ENCODE data around the gene HEPACAM.
A peak's percentile ranks its signal among the peaks of the same experiment; 100 is the strongest.
"Not testable (repeated sequence)": the region's sequence is repeated elsewhere in the genome, so short reads cannot be mapped to it uniquely, and the experiment has no call there.

Gene HEPACAM

GRCh38 chr11:124935548-124936514 lies at the start of gene HEPACAM:
Gene HEPACAM, minus strand, starts transcription at chr11:124936047. Its CDS starts 41 bp downstream, at chr11:124936006.
- DNase-seq (ENCODE audit: low read depth): no peak

DNA sequence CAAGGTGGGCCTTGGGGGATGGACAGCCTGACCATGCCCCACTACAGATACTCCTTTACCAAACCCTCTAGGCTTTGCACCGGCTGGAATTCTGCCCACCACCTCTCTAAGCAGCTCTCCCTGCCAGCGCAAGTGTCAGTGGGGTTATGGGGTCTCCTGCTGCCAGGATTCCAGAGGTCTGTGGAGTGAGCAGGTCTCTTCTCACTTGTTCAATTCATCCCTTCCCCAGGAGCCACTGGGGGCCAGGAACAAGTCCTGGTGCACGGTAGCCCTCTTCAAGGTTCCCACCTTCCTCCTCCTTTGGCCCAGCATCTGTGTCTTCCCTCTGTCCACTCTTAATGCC lies 48.6 kb upstream of the HEPACAM start:
- no peak for DNase-seq (ENCODE audit: low read depth)

- DNase-seq (ENCODE audit: low read depth): no peak
Measured at GRCh38 chr11:124983674-124984511, 48.0 kb upstream of the HEPACAM start.

DNA sequence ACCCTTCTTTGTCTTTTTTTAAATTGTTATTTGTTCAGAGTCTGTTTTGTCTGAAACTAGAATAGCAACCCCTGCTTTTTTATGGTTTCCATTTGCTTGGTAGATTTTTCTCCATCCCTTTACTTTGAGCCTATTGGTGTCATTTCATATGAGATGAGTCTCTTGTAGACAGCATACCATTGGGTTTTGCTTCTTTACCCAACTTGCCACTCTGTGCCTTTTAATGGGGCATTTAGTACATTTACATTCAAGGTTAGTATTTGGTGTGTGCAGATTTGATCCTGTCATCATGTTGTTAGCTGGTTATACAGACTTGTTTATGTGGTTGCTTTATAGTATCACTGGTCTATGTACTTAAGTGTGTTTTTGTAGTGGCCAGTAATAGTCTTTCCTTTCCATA lies 46.2 kb upstream of the HEPACAM start:
- no peak for DNase-seq (ENCODE audit: low read depth)

GRCh38 chr11:124978316-124978715 lies 42.5 kb upstream of the HEPACAM start:
- DNase-seq (ENCODE audit: low read depth): no peak

DNA sequence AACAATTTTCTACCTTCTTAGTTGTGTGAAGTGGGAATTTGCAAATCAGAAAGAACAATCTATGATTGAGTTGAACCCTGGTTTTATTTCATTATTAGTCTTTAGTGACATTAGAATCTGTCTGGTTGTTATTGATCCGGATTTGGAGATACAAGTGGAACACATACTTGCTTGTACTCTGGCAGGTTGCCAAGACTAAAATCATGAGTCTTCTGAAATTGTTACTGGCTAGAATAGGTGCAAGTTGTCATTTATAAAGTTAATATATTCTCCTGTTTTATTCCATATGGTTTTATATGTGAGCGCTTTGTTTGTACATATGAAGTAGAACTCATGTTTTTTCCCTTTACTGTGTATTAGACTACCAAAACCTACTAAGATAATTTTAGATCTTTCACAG lies 41.2 kb upstream of the HEPACAM start:
- DNase-seq (ENCODE audit: low read depth): no peak

- DNase-seq (ENCODE audit: low read depth): no peak
Measured at GRCh38 chr11:124976531-124976930, 40.7 kb upstream of the HEPACAM start.

- no peak for DNase-seq (ENCODE audit: low read depth)
Measured at GRCh38 chr11:124971810-124972209, 36.0 kb upstream of the HEPACAM start.

DNA sequence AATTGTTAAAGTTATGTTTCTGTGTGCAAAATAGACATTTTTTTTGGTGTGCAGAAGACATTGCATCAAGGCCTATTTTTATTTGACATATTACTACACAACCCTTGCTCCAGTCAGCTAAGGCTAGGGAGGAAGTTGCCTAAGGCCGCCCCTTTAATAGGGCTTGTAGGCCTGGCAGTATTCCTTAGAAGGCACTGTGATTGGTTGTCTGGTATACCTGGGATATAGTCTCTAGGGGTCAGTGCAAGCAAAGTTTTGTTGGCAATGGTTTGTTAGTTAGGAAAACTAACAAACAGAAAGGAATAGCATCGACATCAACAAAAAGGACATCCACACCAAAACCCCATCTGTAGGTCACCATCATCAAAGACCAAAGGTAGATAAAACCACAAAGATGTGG lies 35.1 kb upstream of the HEPACAM start:
- no peak for DNase-seq (ENCODE audit: low read depth)

DNA sequence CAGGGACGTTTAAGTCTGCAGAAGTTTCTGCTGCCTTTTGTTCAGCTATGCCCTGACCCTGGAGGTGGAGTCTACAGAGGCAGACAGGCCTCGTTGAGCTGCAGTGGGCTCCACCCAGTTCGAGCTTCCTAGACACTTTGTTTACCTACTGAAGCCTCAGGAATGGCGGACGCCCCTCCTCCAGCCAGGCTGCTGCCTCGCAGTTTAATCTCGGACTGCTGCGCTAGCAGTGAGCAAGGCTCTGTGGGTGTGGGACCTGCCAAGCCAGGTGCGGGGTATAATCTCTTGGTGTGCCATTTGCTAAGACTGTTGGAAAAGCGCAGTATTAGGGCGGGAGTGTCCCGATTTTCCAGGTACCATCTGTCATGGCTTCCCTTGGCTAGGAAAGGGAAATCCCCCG lies 32.4 kb upstream of the HEPACAM start:
- DNase-seq (ENCODE audit: low read depth): not testable (repeated sequence)

DNA sequence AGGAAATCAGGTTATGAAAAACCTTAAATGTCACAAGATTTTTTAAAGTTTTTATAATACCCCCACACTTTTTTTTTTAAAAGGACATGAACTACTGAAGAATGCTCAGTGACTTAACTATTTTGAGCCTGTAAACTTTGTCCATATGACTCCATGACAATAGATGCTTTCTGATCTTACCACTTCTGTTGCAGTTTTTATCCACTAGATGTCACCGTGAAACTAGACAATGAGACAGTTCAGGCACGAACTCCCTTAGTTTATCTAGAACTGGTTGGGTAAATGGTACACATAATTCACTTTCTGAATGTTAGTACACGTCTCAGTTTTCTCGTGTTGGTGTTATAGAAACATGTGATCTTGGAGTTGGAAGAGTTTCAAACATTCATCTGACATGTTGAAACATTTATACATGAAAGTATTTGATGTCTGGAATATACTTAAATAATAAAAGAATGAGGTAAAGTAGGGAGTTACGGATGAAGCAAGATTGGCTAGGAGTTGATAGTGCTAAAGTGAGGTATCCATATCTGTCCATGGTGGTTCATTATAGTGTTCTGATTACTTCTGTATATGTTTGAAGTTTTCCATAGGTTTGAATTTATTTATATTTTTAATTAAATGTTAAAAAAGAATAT lies 26.2 kb upstream of the HEPACAM start:
- DNase-seq (ENCODE audit: low read depth): peak; percentile 50

DNA sequence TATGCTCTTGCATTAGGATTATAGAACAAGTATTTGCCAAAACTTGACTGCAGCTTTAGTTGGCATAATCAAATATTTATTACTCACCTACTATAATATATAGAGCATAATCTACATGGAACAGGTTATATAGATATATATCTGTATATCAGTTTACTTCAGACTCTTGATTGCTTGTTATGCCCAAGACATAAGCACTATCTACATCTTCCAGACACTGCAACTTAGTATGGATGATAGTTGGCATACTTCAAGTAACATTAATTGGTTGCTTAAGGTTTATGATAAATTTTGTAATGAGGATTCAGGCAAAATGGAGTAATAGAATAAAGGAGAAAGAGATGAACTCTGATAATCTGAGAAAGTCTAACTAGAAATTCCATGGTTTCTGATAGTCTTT lies 19.2 kb upstream of the HEPACAM start:
- DNase-seq (ENCODE audit: low read depth): no peak

DNA sequence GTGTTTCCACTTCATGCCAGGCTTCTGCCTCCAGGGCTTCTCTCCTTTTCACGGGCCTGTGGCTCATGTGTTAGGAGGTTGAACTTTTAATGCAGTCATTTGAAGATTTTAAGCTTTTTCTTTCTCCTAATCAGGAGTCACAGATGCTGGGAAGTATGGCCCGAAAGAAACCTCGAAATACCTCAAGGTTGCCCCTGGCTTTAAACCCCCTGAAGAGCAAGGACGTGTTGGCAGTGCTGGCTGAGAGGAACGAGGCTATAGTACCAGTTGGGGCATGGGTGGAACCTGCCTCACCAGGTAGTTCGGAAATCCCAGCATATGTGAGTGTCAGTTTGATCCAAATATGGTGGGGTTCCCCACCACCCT lies 18.7 kb upstream of the HEPACAM start:
- no peak for DNase-seq (ENCODE audit: low read depth)

GRCh38 chr11:124953753-124954589 lies 18.1 kb upstream of the HEPACAM start, which contains the start of gene CCDC15:
Gene CCDC15, plus strand, starts transcription at chr11:124954202. Its CDS starts 531 bp downstream, at chr11:124954733.
- DNase-seq (ENCODE audit: low read depth): peak; percentile 92

DNA sequence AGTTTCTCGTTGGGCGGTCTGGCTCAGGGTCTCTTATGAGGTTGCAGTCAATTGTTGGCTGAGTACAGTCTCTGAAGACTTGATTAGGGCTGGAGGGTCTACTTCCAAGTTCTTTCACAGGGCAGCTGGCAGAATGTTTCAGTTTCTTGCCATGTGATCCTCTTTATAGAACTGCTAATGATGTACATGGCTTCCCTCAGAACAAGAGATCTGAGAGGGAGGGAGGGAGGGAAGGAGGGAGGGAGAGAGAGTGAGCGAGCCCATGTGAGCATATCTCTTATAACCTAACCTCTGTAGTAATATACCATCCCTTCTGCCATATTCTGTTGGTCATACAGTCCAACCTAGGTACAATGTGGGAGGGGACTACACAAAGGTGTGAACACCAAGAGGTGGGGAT lies 15.5 kb upstream of the HEPACAM start:
- no peak for DNase-seq (ENCODE audit: low read depth)

DNA sequence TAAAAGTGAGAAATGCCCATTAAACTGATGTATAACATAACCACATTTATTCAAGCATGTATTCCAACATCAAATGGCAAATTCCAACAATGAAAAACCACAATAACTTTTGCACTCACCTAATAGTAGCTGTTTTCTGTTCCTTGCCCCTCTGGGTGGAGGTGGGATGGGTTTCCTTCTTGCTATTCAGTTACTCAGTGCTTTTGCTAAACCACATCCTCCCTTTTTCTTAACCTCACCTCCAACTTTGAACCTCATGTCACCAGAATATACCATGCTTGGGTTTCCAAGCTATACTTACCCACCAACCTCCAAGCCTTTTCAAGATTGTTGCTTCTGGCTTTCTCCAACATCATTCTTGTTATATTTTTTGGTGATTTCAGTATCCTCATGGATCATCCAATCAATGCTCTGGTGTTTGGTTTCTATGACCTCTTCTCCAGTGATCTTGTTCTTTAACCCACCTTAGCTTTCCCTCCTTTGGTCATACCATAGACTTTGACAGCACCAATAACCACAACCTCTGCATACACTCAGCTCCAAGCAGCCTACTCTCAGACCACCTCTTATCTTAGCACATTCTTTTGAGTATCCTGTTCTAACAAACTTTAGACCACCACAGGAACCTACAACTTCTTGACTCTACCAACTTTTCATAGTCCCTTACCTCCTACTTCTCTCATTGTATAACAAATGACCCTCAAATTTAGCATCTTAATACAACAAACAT lies 14.9 kb upstream of the HEPACAM start:
- DNase-seq (ENCODE audit: low read depth): no peak

DNA sequence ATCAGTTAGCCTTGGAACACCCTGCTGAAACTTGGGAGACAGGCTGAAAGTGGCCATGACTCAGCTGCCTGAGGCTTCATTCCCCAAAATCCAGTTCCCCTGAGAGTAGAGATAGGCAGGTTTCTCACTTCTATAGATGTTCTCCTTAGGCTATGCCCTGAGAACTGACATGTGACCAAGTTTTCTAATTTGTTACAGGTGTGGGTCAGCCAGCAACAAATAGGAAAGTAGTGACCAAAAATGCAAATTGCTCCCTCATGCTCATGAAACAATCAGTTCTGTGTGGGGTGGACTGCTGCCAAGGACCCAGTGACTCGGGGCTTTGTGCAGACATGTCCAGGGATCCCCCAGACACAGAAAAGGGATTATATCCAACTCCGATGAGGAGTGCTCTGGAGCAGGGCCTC lies 10.9 kb upstream of the HEPACAM start:
- DNase-seq (ENCODE audit: low read depth): no peak

DNA sequence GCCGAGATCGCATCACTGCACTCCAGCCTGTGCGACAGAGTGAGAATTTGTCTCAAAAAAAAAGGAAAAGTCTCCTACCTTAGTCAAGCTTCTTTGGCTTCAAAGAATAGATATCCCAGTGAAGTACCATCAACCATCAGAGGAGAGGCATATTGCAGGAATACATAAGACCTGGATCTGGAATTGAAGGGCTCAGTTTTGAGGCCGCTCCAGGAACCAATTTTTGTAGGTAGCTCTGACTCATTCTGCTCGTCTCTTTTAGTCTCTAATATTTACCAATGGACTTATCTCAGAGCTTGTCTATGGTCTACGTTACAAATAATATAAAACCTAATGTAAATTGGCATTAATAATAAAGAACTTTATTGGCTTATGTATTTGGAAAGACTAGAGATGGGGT lies 10.0 kb upstream of the HEPACAM start:
- no peak for DNase-seq (ENCODE audit: low read depth)

GRCh38 chr11:124944565-124944964 lies 8.7 kb upstream of the HEPACAM start:
- no peak for DNase-seq (ENCODE audit: low read depth)

- no peak for DNase-seq (ENCODE audit: low read depth)
Measured at GRCh38 chr11:124943741-124944140, 7.9 kb upstream of the HEPACAM start.

- no peak for DNase-seq (ENCODE audit: low read depth)
Measured at GRCh38 chr11:124943254-124943616, 7.4 kb upstream of the HEPACAM start.

All from HS-5 (cell line).